ENCODE results near the gene CSAD.

Gene CSAD

DNA sequence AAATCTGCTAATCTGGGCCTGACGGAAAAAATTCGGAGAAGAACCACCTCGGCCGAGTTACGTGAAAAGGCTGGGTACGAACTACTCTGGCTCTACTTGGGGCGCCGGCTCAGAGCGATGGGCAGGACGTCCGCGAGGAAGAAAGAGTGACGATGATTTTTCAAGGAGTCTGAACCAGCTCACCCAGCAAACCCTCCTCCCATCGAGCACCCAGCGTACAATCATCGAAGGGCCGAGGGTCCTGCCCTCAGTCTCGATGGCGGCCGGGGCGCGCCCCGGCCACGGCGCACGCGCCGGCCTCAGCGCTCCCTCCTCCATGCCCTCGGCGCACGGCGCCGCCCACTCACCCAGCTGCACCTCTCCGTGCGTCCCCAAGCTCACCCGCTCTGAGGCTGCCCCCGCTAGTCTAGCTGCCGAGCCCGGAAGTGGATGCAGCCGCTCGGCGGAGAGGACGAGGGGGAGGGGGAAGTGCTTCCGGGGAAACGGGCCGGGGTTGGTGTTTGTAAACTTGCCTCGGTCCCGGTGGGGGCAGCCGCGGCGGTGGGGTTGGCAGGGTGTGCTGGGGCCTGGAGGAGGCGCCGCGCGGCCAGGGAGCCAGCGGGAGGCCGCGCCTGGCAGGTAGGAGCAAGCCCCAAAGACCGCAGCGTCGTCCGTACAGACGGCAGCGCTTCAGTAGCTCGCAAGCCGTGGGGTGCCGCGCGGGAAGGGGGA is at the start of gene CSAD, which contains the start of gene ZNF740:
Gene CSAD (minus strand): TSS at position 706 of the 711 bp plus-strand sequence. CDS start 7,455 bp downstream, outside the sequence.
Gene ZNF740 (plus strand): TSS at position 503 of the 711 bp plus-strand sequence. CDS start 1,262 bp downstream, outside the sequence.
- DNase-seq (ENCODE audit: low read depth) = peak; percentile 96

GRCh38 chr12:53230108-53230845 is 49.6 kb upstream of the CSAD start:
- DNase-seq (ENCODE audit: low read depth) = no peak

GRCh38 chr12:53229454-53229853 is 48.7 kb upstream of the CSAD start:
- no peak for DNase-seq (ENCODE audit: low read depth)

- DNase-seq (ENCODE audit: low read depth) = no peak
Measured at GRCh38 chr12:53227836-53228235, 47.1 kb upstream of the CSAD start.

GRCh38 chr12:53227341-53227740 is 46.6 kb upstream of the CSAD start:
- no peak for DNase-seq (ENCODE audit: low read depth)

DNA sequence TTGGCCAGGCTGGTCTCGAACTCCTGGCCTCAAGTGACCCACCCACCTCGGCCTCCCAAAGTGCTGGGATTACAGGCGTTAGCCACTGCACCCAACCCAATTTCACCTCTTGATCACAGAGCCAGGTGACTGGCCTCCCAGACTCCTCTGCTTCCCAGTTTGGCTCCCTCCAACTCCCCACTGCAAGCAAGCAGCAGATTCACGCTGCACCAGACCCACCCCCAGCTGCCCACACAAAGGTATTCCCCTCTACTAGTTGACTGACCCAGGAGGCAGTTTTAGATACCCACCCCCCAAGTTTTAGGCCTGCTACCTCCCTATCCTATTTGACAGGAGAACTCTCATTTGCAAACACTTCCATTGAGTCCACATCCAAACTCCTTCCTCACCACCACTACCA is 46.1 kb upstream of the CSAD start:
- no peak for DNase-seq (ENCODE audit: low read depth)

GRCh38 chr12:53225635-53226424 is 45.1 kb upstream of the CSAD start:
- DNase-seq (ENCODE audit: low read depth) = no peak

- no peak for DNase-seq (ENCODE audit: low read depth)
Measured at GRCh38 chr12:53224897-53225634, 44.3 kb upstream of the CSAD start.

DNA sequence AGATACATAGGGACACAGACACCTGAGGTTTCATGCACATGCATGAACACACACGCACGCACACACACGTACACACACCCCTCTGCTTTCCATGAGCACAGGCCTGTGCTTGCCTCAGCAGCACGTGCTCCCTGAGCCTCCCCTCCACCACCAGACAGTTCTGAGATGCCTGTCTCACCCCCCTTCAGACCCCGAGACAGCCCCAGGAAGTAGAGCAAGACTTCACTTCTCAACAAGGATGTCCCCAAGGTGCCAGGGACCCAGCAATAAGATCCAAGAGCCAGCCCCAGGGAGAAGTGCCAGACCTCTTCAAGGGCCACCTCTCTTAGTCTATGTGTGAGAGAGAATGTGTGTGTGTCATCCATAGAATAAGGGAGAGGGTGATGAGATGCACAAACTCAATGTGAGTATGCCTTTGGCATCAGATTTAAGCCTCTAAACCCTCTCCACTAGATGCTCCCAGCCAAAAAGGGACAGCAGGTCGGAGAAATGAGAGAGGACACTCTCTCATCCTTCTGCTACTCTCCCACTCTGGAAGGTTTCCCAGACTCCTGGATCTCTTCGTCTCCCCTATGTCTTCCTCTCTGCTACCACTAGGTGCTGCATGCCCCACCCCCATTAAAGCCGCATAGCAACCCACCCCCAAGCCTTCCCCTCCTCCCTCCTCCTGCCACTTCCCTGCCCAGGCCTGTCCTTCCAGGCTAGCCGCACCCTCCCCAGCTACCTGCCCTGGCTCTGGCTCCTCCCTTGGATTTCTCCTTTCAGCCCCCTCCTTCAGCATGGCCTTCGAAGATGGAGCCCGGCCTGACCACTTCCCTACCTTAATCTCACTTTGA is 43.6 kb upstream of the CSAD start:
- DNase-seq (ENCODE audit: low read depth) = no peak

DNA sequence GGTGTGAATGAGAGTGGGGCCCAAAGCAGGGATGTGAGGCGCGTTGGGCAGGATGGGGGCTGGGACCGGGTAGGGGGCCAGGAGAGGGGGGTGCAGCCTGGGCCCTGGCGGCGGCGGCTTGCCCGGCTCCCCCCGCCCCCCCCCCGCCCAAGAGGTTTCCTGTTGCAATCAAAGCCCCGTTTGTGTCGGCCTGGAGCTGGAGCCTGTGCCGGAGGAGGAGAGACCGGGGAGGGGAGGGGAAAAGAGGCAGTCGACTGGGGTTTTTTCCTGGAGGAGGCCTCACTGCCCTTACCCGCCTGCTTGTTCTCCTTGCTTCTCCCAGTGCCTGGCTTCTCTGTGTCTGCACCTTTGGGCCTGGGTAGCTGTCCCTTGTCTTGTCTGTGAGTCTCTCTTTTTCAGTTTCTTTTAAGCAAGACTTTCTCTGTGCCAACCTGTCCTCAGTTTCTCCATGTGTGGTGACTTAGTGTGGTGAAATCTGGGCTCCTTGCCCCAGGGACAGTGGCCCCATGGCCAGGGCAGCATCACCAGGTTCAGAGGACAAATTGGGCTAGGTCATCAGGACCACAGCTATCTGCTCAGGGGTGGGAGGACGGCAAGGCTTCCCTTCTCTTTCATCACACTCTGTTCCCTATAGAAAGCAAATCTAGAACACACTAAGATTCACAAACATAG is 42.8 kb upstream of the CSAD start:
- no peak for DNase-seq (ENCODE audit: low read depth)

- DNase-seq (ENCODE audit: low read depth) = no peak
Measured at GRCh38 chr12:53222806-53223261, 42.1 kb upstream of the CSAD start.

DNA sequence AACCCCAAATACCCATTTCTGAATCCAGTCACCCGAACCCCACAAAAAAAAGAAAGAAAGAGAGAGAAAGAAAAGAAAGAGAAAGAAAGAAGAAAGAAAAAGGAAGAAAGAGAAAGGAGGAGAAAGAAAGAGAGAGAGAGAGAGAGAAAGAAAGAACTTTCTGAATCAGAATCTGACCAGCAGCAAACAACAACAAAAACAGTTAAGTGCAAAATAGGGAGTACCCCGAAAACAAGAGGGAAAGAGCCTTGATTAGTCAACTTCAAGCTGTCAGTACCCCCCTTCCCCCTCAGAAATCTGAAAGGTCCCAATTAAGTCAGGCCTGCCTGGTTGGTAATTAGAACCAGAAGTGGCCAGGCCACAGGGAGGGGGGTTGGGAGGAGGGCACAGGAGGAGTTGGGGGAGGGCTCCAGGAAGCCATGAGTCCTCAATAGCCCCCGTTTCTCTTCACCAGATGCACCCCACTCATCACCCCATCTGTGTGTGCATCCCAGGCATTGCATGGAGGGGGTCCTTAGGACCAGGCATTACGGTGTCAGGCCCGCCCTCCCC is 41.5 kb upstream of the CSAD start:
- no peak for DNase-seq (ENCODE audit: low read depth)

- no peak for DNase-seq (ENCODE audit: low read depth)
Measured at GRCh38 chr12:53221203-53222080, 40.7 kb upstream of the CSAD start.

- peak; percentile 78 for DNase-seq (ENCODE audit: low read depth)
Measured at GRCh38 chr12:53220694-53221202, 40.0 kb upstream of the CSAD start.

DNA sequence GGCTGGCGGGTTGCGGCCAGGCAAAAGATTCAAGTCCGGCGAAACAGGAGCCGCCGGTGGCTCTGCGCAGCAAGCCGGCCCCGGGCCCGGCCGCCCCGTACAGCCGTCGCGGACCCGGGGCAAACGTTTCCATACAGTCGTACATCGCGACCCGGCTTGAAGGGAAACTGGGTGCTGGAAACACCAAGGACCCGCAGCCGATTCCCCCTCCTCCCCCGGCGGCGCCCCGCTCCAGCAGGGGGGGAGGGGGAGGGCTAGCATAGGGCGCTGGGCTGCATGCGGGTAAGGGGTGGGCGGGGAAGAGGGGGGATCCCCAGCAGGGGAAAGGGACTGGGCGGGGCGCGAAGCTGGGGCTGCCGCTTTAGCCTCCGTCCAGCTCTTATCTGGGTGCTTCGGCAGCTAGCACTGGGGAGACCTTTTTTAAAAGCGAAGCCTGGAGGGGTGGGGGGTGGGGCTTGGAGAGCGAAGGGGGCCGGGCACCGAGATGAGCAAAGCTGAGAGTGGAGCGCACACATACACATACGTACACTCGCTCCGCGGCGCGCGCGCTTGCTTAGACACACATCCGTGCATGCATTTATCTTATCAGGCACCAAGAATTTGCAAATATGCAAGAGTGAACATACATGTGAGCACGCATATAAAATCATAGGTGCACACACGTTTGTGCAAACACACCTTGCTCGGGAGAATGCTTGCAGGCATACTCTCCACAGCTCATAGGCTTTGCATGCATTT is 39.4 kb upstream of the CSAD start:
- peak; percentile 62 for DNase-seq (ENCODE audit: low read depth)

- DNase-seq (ENCODE audit: low read depth) = peak; percentile 70
Measured at GRCh38 chr12:53219292-53219955, 38.7 kb upstream of the CSAD start.

GRCh38 chr12:53218551-53219291 is 38.0 kb upstream of the CSAD start:
- DNase-seq (ENCODE audit: low read depth) = no peak

Measured in activated gamma-delta T cell treated with anti-CD3 and anti-CD28 coated beads, Interleukin-2, amount 50 U/mL, for 16 hours (primary cell).